ENCODE data around the gene PDE4B. TPM values are rescaled to one million over a fixed set of nuclear protein-coding genes. Genes with fewer than 3 reads are reported as not detected.

The PDE4B gene
- total RNA-seq, 1 donor from 2014 or later: 7.2 TPM

- peaks cover 14% of the 10 kb centered on the region for H3K4me1 Mint-ChIP-seq (ENCODE audit: low read depth, unreplicated experiment)
- H3K27ac Mint-ChIP-seq (ENCODE audit: unreplicated experiment): no peak overlapping the region
- DNase-seq: no peak
- peaks cover 2% of the 10 kb centered on the region for H3K9me3 Mint-ChIP-seq (ENCODE audit: unreplicated experiment)
- no peak overlapping the region for H3K4me3 Mint-ChIP-seq (ENCODE audit: unreplicated experiment)
- no peaks in the 10 kb centered on the region for H3K36me3 Mint-ChIP-seq (ENCODE audit: unreplicated experiment)
- TF ChIP-seq, protein P1, sequence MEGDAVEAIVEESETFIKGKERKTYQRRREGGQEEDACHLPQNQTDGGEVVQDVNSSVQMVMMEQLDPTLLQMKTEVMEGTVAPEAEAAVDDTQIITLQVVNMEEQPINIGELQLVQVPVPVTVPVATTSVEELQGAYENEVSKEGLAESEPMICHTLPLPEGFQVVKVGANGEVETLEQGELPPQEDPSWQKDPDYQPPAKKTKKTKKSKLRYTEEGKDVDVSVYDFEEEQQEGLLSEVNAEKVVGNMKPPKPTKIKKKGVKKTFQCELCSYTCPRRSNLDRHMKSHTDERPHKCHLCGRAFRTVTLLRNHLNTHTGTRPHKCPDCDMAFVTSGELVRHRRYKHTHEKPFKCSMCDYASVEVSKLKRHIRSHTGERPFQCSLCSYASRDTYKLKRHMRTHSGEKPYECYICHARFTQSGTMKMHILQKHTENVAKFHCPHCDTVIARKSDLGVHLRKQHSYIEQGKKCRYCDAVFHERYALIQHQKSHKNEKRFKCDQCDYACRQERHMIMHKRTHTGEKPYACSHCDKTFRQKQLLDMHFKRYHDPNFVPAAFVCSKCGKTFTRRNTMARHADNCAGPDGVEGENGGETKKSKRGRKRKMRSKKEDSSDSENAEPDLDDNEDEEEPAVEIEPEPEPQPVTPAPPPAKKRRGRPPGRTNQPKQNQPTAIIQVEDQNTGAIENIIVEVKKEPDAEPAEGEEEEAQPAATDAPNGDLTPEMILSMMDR (IDR thresholded peaks at IDR 0.05; ENCODE audit: partially characterized antibody, unreplicated experiment): no peak
- peaks cover 6% of the 10 kb centered on the region for H3K27me3 Mint-ChIP-seq (ENCODE audit: unreplicated experiment)
These were observed 482.9 kb downstream of the PDE4B start for GRCh38 chr1:66275601-66276023.

DNA sequence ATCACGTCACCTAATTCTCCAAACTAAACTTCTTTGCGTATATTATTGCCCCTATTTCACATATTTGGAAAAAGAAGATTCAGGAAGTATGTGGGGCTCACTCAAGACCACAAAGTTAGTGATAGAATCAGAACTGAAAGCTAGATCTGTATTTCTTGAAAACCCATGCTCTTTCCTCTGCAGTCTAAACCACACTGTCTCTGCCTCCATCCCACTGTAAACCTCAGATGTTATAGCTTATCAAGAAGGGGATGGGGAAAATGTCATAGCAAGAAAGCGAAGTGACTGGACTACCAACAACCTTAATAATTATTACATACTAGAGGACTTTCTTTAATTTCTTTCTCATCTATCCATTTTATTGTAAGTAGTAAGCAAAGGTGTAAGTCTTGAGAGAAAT, 483.5 kb downstream of the PDE4B start:
- H3K4me1 Mint-ChIP-seq (ENCODE audit: low read depth, unreplicated experiment): peaks cover 14% of the 10 kb centered on the region
- no peak overlapping the region for H3K4me3 Mint-ChIP-seq (ENCODE audit: unreplicated experiment)
- TF ChIP-seq, protein P1 (IDR thresholded peaks at IDR 0.05; ENCODE audit: partially characterized antibody, unreplicated experiment): no peak
- H3K9me3 Mint-ChIP-seq (ENCODE audit: unreplicated experiment): peaks cover 2% of the 10 kb centered on the region
- peaks cover 6% of the 10 kb centered on the region for H3K27me3 Mint-ChIP-seq (ENCODE audit: unreplicated experiment)
- H3K27ac Mint-ChIP-seq (ENCODE audit: unreplicated experiment): no peak overlapping the region
- H3K36me3 Mint-ChIP-seq (ENCODE audit: unreplicated experiment): no peaks in the 10 kb centered on the region
- DNase-seq: no peak

DNA sequence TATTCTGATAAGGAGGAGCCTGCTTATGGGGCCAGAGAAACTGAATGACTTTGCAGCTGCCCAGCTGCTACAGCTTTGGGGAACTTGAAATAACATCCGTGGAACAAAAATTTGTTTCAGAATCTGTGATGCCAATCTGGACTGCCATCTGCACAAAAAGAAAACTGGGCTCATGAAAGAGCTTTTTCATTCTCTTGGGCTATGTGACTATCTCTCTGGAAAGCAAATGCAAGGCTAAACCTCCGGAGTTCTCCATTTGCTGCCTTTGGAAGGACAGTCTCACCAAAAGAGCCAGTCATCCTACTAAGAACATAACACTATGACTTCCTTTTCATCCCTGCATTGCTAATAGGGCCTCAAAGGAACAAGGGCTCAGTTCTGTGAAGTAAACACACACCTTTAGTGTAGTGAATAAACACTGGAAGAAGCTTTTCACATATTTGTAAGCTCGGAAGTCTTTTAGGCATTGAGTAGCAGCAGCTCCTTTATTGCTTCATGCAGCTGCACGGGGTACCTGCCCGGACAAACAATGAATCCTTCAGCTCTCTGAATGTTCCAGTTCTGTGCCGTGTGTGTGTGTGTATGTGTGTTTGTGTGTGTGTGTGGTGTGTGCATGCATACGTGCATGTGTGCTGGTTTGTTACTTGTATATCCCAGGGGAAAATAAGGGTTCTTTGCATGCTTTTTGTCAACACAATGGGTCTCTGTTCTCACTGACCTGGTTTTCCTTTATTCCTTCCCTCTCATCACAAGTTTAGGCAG, 485.7 kb downstream of the PDE4B start:
- no peaks in the 10 kb centered on the region for H3K36me3 Mint-ChIP-seq (ENCODE audit: unreplicated experiment)
- H3K9me3 Mint-ChIP-seq (ENCODE audit: unreplicated experiment): no peaks in the 10 kb centered on the region
- H3K27ac Mint-ChIP-seq (ENCODE audit: unreplicated experiment): no peak overlapping the region
- H3K4me3 Mint-ChIP-seq (ENCODE audit: unreplicated experiment): no peak overlapping the region
- H3K27me3 Mint-ChIP-seq (ENCODE audit: unreplicated experiment): peaks cover 3% of the 10 kb centered on the region
- DNase-seq: no peak
- TF ChIP-seq, protein P1 (IDR thresholded peaks at IDR 0.05; ENCODE audit: partially characterized antibody, unreplicated experiment): no peak
- peaks cover 4% of the 10 kb centered on the region for H3K4me1 Mint-ChIP-seq (ENCODE audit: low read depth, unreplicated experiment)

- no peak overlapping the region for H3K27ac Mint-ChIP-seq (ENCODE audit: unreplicated experiment)
- DNase-seq: no peak
- no peaks in the 10 kb centered on the region for H3K36me3 Mint-ChIP-seq (ENCODE audit: unreplicated experiment)
- no peaks in the 10 kb centered on the region for H3K9me3 Mint-ChIP-seq (ENCODE audit: unreplicated experiment)
- H3K4me3 Mint-ChIP-seq (ENCODE audit: unreplicated experiment): no peak overlapping the region
- TF ChIP-seq, protein P1 (IDR thresholded peaks at IDR 0.05; ENCODE audit: partially characterized antibody, unreplicated experiment): no peak
- peaks cover 3% of the 10 kb centered on the region for H3K27me3 Mint-ChIP-seq (ENCODE audit: unreplicated experiment)
- H3K4me1 Mint-ChIP-seq (ENCODE audit: low read depth, unreplicated experiment): peaks cover 4% of the 10 kb centered on the region
These were observed 489.1 kb downstream of the PDE4B start for GRCh38 chr1:66281808-66282207.

DNA sequence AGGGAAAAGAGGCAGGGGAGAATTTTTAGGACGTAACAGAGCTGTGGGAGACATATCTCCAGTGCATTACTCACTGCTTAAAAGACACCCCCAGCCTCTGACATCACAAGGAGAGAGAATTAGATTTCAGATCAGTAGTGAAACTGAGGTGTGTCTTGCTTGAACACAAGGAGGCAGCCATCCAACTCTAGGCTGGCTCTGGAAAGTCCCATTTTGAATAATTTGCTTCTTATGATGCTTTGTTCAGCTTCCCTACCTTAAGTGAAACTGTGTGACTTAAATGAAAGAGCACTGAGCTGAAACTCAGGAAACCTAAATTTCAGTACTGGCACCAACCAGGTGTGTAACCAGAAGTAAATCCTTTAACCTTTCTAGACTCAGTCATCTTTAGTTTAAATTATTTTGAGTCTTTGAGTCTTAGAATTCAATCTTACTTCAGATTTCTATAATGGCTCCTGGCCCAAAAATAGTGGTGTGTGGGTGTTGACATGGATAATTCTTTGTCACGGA, 489.7 kb downstream of the PDE4B start:
- H3K4me1 Mint-ChIP-seq (ENCODE audit: low read depth, unreplicated experiment): peaks cover 4% of the 10 kb centered on the region
- DNase-seq: no peak
- TF ChIP-seq, protein P1 (IDR thresholded peaks at IDR 0.05; ENCODE audit: partially characterized antibody, unreplicated experiment): no peak
- H3K27me3 Mint-ChIP-seq (ENCODE audit: unreplicated experiment): peaks cover 3% of the 10 kb centered on the region
- no peak overlapping the region for H3K27ac Mint-ChIP-seq (ENCODE audit: unreplicated experiment)
- H3K4me3 Mint-ChIP-seq (ENCODE audit: unreplicated experiment): no peak overlapping the region
- no peaks in the 10 kb centered on the region for H3K36me3 Mint-ChIP-seq (ENCODE audit: unreplicated experiment)
- no peaks in the 10 kb centered on the region for H3K9me3 Mint-ChIP-seq (ENCODE audit: unreplicated experiment)

All from glutamatergic neuron (in vitro differentiated cells).